Adrenal gland (tissue), 12 donors: ENCODE results near the gene ZMAT5. TPM values are rescaled to one million over a fixed set of nuclear protein-coding genes. Genes with fewer than 3 reads are reported as not detected.

Source experiments
- DNase-seq, 7 donors: peaks; one replicate each; pipeline ENCODE4 v3.0.0-alpha.2; 2019 to 2020
- H3K27ac ChIP-seq, 5 donors: fragments of 200-600 bp; sonication (generic) in 4 of 5; 1 replicate in 3 of 5; 2 replicates in 2 of 5; pipeline versions ENCODE4 v1.5.1 to v1.8.0; 2016 to 2020; ENCODE audit warnings: mild to moderate bottlenecking in 1 of 5
- H3K27me3 ChIP-seq: fragments of 200-600 bp; 2 replicates; pipeline ENCODE4 v1.8.0; 2021
- H3K36me3 ChIP-seq, 2 donors: fragments of 200-600 bp; replicated peaks in 1 of 2; 1 replicate in 1 of 2; 2 replicates in 1 of 2; pipeline versions ENCODE4 v1.5.1 to v1.8.0; 2018 to 2022
- H3K4me1 ChIP-seq, 2 donors: fragments of 200-600 bp; replicated peaks in 1 of 2; 1 replicate in 1 of 2; 2 replicates in 1 of 2; pipeline versions ENCODE4 v1.5.1 to v1.8.0; 2018 to 2021
- H3K4me3 ChIP-seq, 4 donors: fragments of 200-600 bp; sonication (generic) in 3 of 4; one replicate each; pipeline ENCODE4 v1.5.1; 2016 to 2018
- H3K9me3 ChIP-seq, 3 donors: fragments of 200-600 bp; sonication (generic) in 1 of 3; replicated peaks in 1 of 3; 1 replicate in 2 of 3; 2 replicates in 1 of 3; pipeline versions ENCODE4 v1.5.1 to v1.8.0; 2016 to 2021
- POLR2A ChIP-seq, 2 donors: fragments of 450-650 bp; IDR thresholded peaks; one replicate each; pipeline ENCODE4 v1.6.1; 2017; ENCODE audit warnings: antibody characterized with exemption in 2 of 2, mild to moderate bottlenecking in 2 of 2, moderate library complexity in 1 of 2
- WGBS, 4 donors: extraction: QIAGEN DNeasy Blood & Tissue Kit in 2 of 4; methylation state at CpG; one replicate each; pipeline versions ENCODE4 v1.1.5 to v1.1.7; 2013 to 2017; 5-methylcytosine and 5-hydroxymethylcytosine counted together
- intact Hi-C, 2 donors: fragments of 100-400 bp; cut with DNase I; formaldehyde crosslinking; loops; one replicate each; pipeline versions ENCODE4 v1.14.1 to v1.15.0; 2022 to 2023
- polyA plus RNA-seq, 3 donors: library from polyadenylated mRNA; stranded (reverse); fragments of 200-250 nt in 2 of 3; fragments of 350-450 nt in 1 of 3; fragmentation: Illumina TruSeq in 1 of 3; extraction: RNeasy Lipid Tissue Mini Kit (QIAGEN cat#74804) in 1 of 3; gene quantifications; one replicate each; pipeline ENCODE4 v1.2.3, GENCODE V29; 2013 to 2014
- total RNA-seq, 9 donors: library from RNA; depleted of rRNA in 4 of 9; stranded (reverse); fragments of >200 nt in 4 of 9; fragments of 120-200 nt in 1 of 9; fragmentation: NEBNext Ultra II Directional in 1 of 9; extraction: Animal tissue kit (Norgen Biotek cat#: 25700) in 1 of 9; gene quantifications; one replicate each; pipeline versions ENCODE4 v1.1.0 to v1.2.4, GENCODE V29; 2013 to 2023
- TF ChIP-seq, protein P1 (sequence below), 6 experiments: fragments of 450-650 bp in 4 of 6; fragments of 200-600 bp in 2 of 6; sonication (generic) in 1 of 6; IDR thresholded peaks; 1 replicate in 5 of 6; 2 replicates in 1 of 6; pipeline versions ENCODE4 v1.5.1 to v1.8.0; 2016 to 2021; ENCODE audit warnings: antibody characterized with exemption in 6 of 6, mild to moderate bottlenecking in 2 of 6, moderate library complexity in 1 of 6
- donor health status: healthy with polysubstance abuse.
- donor health status: Bipolar disorder and iron deficiency.
- donor health status: DM: yes; HTN: yes; CAD: no.
- donor health status: DM: no; HTN: no; CAD: no.
- donor health status: DM: no; HTN: no; CAD: no.
- donor health status: DM: yes; HTN: yes; CAD: no.

The ZMAT5 gene
- total and polyA plus RNA-seq, 12 donors = 13.1 to 97.8 (median 34.8) TPM

DNA sequence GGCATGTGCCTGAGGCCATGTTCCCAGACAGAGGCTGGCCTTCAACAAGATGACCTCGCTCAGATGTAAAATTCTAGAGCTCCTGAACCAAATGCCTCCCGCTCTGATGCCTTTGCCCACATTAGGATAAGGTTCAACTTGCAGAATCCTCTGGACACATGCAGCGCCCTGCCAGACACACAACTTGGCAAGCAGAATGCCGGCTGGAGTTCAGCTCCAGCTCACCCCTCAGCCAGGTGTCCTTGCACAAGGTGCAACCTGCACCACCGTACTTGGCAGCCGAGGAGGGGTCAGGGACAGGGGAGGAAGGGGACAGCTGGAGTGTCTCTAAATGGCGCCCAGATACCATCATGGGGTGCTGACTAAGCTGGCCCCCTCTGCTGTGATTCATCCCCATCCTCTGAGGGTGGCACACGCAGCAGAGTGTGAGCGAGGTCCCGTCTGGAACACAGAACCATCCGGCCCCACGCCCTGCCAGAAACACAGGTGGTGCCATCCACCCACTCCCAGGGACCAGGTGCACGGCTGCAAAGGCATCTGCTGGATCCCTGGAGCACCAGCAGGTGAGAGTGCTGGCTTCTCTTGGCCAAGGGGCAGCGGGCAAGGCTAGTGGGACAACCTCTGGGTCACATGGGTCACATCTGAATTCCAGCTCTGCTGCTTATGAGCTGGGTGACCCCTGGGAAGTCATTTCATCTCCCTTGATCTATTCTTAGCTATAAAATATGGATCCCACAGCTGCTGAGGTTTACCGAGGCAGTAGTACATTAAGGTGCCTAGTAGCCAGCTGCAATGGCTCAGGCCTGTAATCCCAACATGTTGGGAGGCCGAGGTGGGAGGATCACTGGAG is 12.8 kb downstream of the ZMAT5 start:
- TF ChIP-seq, protein P1, sequence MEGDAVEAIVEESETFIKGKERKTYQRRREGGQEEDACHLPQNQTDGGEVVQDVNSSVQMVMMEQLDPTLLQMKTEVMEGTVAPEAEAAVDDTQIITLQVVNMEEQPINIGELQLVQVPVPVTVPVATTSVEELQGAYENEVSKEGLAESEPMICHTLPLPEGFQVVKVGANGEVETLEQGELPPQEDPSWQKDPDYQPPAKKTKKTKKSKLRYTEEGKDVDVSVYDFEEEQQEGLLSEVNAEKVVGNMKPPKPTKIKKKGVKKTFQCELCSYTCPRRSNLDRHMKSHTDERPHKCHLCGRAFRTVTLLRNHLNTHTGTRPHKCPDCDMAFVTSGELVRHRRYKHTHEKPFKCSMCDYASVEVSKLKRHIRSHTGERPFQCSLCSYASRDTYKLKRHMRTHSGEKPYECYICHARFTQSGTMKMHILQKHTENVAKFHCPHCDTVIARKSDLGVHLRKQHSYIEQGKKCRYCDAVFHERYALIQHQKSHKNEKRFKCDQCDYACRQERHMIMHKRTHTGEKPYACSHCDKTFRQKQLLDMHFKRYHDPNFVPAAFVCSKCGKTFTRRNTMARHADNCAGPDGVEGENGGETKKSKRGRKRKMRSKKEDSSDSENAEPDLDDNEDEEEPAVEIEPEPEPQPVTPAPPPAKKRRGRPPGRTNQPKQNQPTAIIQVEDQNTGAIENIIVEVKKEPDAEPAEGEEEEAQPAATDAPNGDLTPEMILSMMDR (IDR thresholded peaks at IDR 0.05) = no peak
- no peak for TF ChIP-seq POLR2A (IDR thresholded peaks at IDR 0.05)
- no peaks in the 10 kb centered on the region for H3K36me3 ChIP-seq
- no peaks in the 10 kb centered on the region for H3K9me3 ChIP-seq
- H3K27me3 ChIP-seq = no peaks in the 10 kb centered on the region
- H3K4me3 ChIP-seq = no peak overlapping the region
- DNase-seq = no peak
- H3K4me1 ChIP-seq = no peaks in the 10 kb centered on the region
- no peak overlapping the region for H3K27ac ChIP-seq
- WGBS, 4 donors = 69 to 90% (median 82%) methylated on average over 4 to 16 of the region's 16 CpGs
- intact Hi-C loops = no loop called here

DNA sequence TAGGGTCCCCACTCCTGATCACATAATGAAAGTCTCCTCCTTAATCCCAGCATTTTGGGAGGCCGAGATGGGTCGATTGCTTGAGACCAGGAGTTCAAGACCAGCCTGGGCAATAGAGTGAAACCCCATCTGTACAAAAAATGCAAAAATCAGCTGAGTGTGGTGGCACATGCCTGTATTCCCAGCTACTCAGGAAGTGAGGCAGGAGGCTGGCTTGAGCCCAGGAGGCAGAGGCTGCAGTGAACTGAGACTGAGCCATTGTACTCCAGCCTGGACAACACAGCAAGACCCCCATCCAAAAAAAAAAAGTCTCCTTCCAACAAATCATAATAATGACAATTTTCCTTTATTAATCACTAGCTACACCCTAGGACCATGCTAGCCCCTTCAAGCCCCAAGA is 15.1 kb downstream of the ZMAT5 start:
- TF ChIP-seq, protein P1 (IDR thresholded peaks at IDR 0.05) = no peak
- no peak for TF ChIP-seq POLR2A (IDR thresholded peaks at IDR 0.05)
- intact Hi-C loops = no loop called here
- Histone ChIP-seq H3K4me3 (no peak overlapping the region), H3K27ac (peak overlapping the region in 1 of 5 donors; percentile 20), H3K4me1 (no peaks in the 10 kb centered on the region), H3K9me3 (no peaks in the 10 kb centered on the region), H3K36me3 (peaks cover 0 to 9% of the 10 kb centered on the region in 2 donors), H3K27me3 (no peaks in the 10 kb centered on the region)
- DNase-seq = no peak
- 86 to 100% (median 93%) methylated on average over 2 of the region's 2 CpGs for WGBS, 4 donors

DNA sequence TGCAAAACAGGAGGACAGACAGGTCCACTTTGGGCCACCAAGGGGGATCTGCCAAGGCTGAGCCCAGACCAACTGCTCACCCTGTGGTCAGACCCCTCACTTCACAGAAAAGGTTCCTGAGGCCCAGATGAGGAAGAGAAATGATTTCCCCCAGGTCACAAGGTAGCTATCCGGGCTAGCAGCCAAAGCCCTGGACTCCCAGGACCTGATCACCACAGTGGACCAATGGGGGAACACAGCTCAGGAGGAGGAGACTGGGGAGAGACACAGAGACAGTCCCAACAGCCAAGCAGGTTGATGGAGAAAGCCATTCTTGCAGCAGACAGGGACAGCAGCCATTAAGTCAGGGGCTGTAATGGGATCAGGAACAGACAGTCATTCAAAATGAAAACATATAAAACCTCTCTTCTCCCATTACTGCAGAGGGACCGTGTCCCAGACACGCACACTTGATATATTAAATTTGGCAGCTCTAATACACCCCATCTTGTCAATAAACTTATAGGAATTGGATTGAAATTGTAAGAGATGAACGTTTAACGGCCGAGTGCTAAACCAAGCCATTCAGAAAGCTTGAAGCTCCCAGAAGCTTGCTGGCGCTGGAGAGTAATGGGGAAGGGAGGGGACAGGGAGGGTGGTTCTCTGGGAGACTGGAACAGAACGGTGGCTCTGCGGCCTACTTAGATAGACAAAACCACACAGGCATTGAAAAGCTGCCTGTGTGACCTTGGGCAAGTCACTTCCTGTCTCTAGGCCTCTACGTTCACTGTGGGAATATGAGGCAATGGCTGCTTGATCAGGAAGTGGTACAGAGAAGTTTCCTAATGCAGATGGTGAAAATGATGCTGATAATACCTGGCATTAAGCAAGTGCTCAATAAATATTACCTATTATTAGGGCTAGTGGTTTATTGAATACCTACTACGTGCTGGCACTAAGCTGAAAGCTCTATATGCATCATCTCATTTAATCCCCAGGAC is 16.0 kb downstream of the ZMAT5 start:
- H3K4me1 ChIP-seq = no peaks in the 10 kb centered on the region
- TF ChIP-seq POLR2A (IDR thresholded peaks at IDR 0.05) = no peak
- TF ChIP-seq, protein P1 (IDR thresholded peaks at IDR 0.05) = no peak
- DNase-seq = peak in 4 of 7 donors; percentile 45 to 59 (median 52)
- no peak overlapping the region for H3K4me3 ChIP-seq
- H3K36me3 ChIP-seq = peaks cover 0 to 9% of the 10 kb centered on the region in 2 donors
- no peaks in the 10 kb centered on the region for H3K9me3 ChIP-seq
- WGBS, 4 donors = 60 to 77% (median 63%) methylated on average over 10 to 11 of the region's 11 CpGs
- H3K27me3 ChIP-seq = no peaks in the 10 kb centered on the region
- peak overlapping the region in 1 of 5 donors; percentile 20 for H3K27ac ChIP-seq
- intact Hi-C loops = no loop called here

DNA sequence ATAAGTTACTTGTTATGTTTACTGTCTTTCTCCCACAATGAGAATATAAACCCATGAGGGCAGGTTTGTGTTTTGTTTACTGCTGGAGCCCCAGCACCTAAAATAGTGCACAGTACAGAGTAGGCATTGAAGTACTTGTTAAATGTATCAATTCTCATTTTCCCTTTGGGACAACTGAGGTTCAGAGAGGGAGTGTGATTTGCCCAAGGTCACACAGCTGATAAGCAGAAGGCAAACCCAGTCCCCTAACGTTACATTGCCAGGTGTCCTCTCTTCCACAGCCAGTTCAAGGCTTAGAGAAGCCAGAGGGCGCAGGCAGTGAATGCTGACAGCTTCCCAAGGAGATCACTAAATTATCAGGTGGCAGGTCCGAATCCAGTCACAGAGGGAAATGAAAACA is 16.8 kb downstream of the ZMAT5 start:
- H3K27me3 ChIP-seq = no peaks in the 10 kb centered on the region
- TF ChIP-seq, protein P1 (IDR thresholded peaks at IDR 0.05) = no peak
- TF ChIP-seq POLR2A (IDR thresholded peaks at IDR 0.05) = no peak
- intact Hi-C loops = no loop called here
- H3K4me3 ChIP-seq = no peak overlapping the region
- peaks cover 0 to 18% of the 10 kb centered on the region in 2 donors for H3K36me3 ChIP-seq
- no peaks in the 10 kb centered on the region for H3K4me1 ChIP-seq
- 56 to 73% (median 70%) methylated on average over 3 of the region's 3 CpGs for WGBS, 4 donors
- H3K27ac ChIP-seq = no peak overlapping the region
- no peak for DNase-seq
- no peaks in the 10 kb centered on the region for H3K9me3 ChIP-seq
